ENCODE measurements around the gene KLHDC7B. TPM values are rescaled to one million over a fixed set of nuclear protein-coding genes. Genes with fewer than 3 reads are reported as not detected.

The KLHDC7B gene
- total RNA-seq, 1 donor from 2014 or later = 5.2 TPM

GRCh38 chr22:50526108-50526833 lies 19.4 kb upstream of the KLHDC7B start:
- ATAC-seq (ENCODE audit: low read depth) = peak; percentile 28
- H3K4me3 Mint-ChIP-seq = peak overlapping the region; percentile 84

GRCh38 chr22:50526834-50527801 lies 18.6 kb upstream of the KLHDC7B start:
- Mint-ChIP-seq H3K36me3 (ENCODE audit: low read depth) (peaks cover 31% of the 10 kb centered on the region), H3K27me3 (no peaks in the 10 kb centered on the region), H3K4me3 (peak overlapping the region; percentile 84), H3K9me3 (no peaks in the 10 kb centered on the region), H3K4me1 (peaks cover 33% of the 10 kb centered on the region), H3K27ac (peak overlapping the region; percentile 90)
- TF ChIP-seq CTCF (IDR thresholded peaks at IDR 0.05) = no peak
- peak; percentile 6 for ATAC-seq (ENCODE audit: low read depth)
- POLR2A ChIA-PET = interaction anchor here (0.6 to 13.6 kb wide), 14 partner anchors 7 to 737 kb away, joined by 3 to 946 read pairs (median 26); partner anchors contain the start of genes CHKB, KLHDC7B, LMF2 and NCAPH2
- CTCF ChIA-PET = interaction anchor here (0.6 to 1.1 kb wide), 6 partner anchors 11 to 37 kb away, joined by 3 to 5 read pairs (median 3); partner anchors contain the start of genes LMF2, NCAPH2 and SYCE3
- no peak for DNase-seq
- intact Hi-C loops (cut with micrococcal nuclease) = loop anchor here (1.0 to 5.0 kb wide), 4 partner anchors 17 to 600 kb away; partner anchors contain the start of gene SYCE3

More at GRCh38 chr22:50526108-50526833, 19.4 kb upstream of the KLHDC7B start:
- Mint-ChIP-seq H3K9me3 (no peaks in the 10 kb centered on the region), H3K36me3 (ENCODE audit: low read depth) (peaks cover 35% of the 10 kb centered on the region), H3K27ac (peak overlapping the region; percentile 90), H3K27me3 (no peaks in the 10 kb centered on the region), H3K4me1 (peaks cover 33% of the 10 kb centered on the region)
- peak; percentile 88 for DNase-seq
- CTCF ChIA-PET = interaction anchor here (0.6 to 2.1 kb wide), 38 partner anchors 8 to 601 kb away, joined by 3 to 46 read pairs (median 5); partner anchors contain the start of genes CHKB, CPT1B, HDAC10 and KLHDC7B
- POLR2A ChIA-PET = interaction anchor here (0.6 to 13.6 kb wide), 33 partner anchors 8 to 602 kb away, joined by 3 to 946 read pairs (median 5); partner anchors contain the start of genes ADM2, ARSA, CHKB and HDAC10
- no peak for TF ChIP-seq CTCF (IDR thresholded peaks at IDR 0.05)
- intact Hi-C loops (cut with micrococcal nuclease) = loop anchor here (1.0 to 5.0 kb wide), 4 partner anchors 18 to 599 kb away; partner anchors contain the start of gene SYCE3

- H3K27me3 Mint-ChIP-seq = no peaks in the 10 kb centered on the region
- H3K36me3 Mint-ChIP-seq (ENCODE audit: low read depth) = peaks cover 25% of the 10 kb centered on the region
- peaks cover 40% of the 10 kb centered on the region for H3K4me1 Mint-ChIP-seq
- ChIA-PET CTCF (interaction anchor here (0.9 to 1.1 kb wide), 4 partner anchors 11 to 36 kb away, joined by 3 to 4 read pairs (median 3); partner anchors contain the start of gene SYCE3), POLR2A (interaction anchor here (0.6 to 13.6 kb wide), 11 partner anchors 17 to 337 kb away, joined by 3 to 946 read pairs (median 43); partner anchors contain the start of genes CHKB, KLHDC7B, LMF2 and NCAPH2)
- ATAC-seq (ENCODE audit: low read depth) = no peak
- TF ChIP-seq CTCF (IDR thresholded peaks at IDR 0.05) = no peak
- H3K27ac Mint-ChIP-seq = peak overlapping the region; percentile 90
- intact Hi-C loops (cut with micrococcal nuclease) = loop anchor here (5.0 kb wide), 1 partner anchor 601 kb away; no protein-coding TSS in a partner anchor
- H3K4me3 Mint-ChIP-seq = peak overlapping the region; percentile 84
- no peaks in the 10 kb centered on the region for H3K9me3 Mint-ChIP-seq
- DNase-seq = no peak
Measured at GRCh38 chr22:50527921-50528681, 17.6 kb upstream of the KLHDC7B start.

GRCh38 chr22:50528682-50529415 lies 16.9 kb upstream of the KLHDC7B start:
- TF ChIP-seq CTCF (IDR thresholded peaks at IDR 0.05) = no peak
- Mint-ChIP-seq H3K36me3 (ENCODE audit: low read depth) (peaks cover 18% of the 10 kb centered on the region), H3K27ac (peak overlapping the region; percentile 90), H3K27me3 (no peaks in the 10 kb centered on the region), H3K4me1 (peaks cover 47% of the 10 kb centered on the region), H3K4me3 (peak overlapping the region; percentile 78), H3K9me3 (no peaks in the 10 kb centered on the region)
- DNase-seq = no peak
- ChIA-PET POLR2A (interaction anchor here (0.6 to 13.6 kb wide), 13 partner anchors 17 to 338 kb away, joined by 3 to 946 read pairs (median 6); partner anchors contain the start of genes ARSA, CHKB, KLHDC7B and LMF2), CTCF (interaction anchor here (0.9 to 1.1 kb wide), 2 partner anchors 11 to 12 kb away, joined by 3 to 4 read pairs; no protein-coding TSS in a partner anchor)
- no peak for ATAC-seq (ENCODE audit: low read depth)
- intact Hi-C loops (cut with micrococcal nuclease) = loop anchor here (5.0 kb wide), 1 partner anchor 602 kb away; no protein-coding TSS in a partner anchor
